ENCODE data around the gene PUM1.

Gene PUM1

GRCh38 chr1:31031330-31032143 lies 34.0 kb downstream of the PUM1 start:
- Histone ChIP-seq H3K36me3 (ENCODE audit: insufficient read depth) (no peaks in the 10 kb centered on the region), H3K27ac (no peak overlapping the region), H3K4me1 (ENCODE audit: low read depth, poor library complexity, severe bottlenecking) (peaks cover 70% of the 10 kb centered on the region)

GRCh38 chr1:31029026-31029425 lies 36.5 kb downstream of the PUM1 start:
- no peaks in the 10 kb centered on the region for H3K36me3 ChIP-seq (ENCODE audit: insufficient read depth)
- no peak overlapping the region for H3K4me3 ChIP-seq (IDR thresholded peaks at IDR 0.05; ENCODE audit: insufficient read depth, low read depth, low read length)
- no peak for TF ChIP-seq CTCF (conservative IDR thresholded peaks at IDR 0.05; ENCODE audit: low read depth, low read length)
- no peak overlapping the region for H3K27ac ChIP-seq
- H3K4me2 ChIP-seq, result no peak overlapping the region
- H2AFZ ChIP-seq (ENCODE audit: low read depth), result no peak overlapping the region
- peaks cover 50% of the 10 kb centered on the region for H4K20me1 ChIP-seq (ENCODE audit: insufficient read depth)
- peaks cover 45% of the 10 kb centered on the region for H3K4me1 ChIP-seq (ENCODE audit: low read depth, poor library complexity, severe bottlenecking)
- peaks cover 99% of the 10 kb centered on the region for H3K79me2 ChIP-seq (ENCODE audit: insufficient read depth, low read depth)
- no peak overlapping the region for H3K9ac ChIP-seq
- H3K27me3 ChIP-seq (ENCODE audit: insufficient read depth, low read depth), result no peaks in the 10 kb centered on the region

More at GRCh38 chr1:31031330-31032143, 34.0 kb downstream of the PUM1 start:
- Histone ChIP-seq H2AFZ (ENCODE audit: low read depth) (no peak overlapping the region), H3K4me3 (IDR thresholded peaks at IDR 0.05; ENCODE audit: insufficient read depth, low read depth, low read length) (no peak overlapping the region), H3K4me2 (no peak overlapping the region), H3K9ac (no peak overlapping the region), H3K79me2 (ENCODE audit: insufficient read depth, low read depth) (peaks cover 100% of the 10 kb centered on the region), H4K20me1 (ENCODE audit: insufficient read depth) (peaks cover 68% of the 10 kb centered on the region), H3K27me3 (ENCODE audit: insufficient read depth, low read depth) (no peaks in the 10 kb centered on the region)
- TF ChIP-seq CTCF (conservative IDR thresholded peaks at IDR 0.05; ENCODE audit: low read depth, low read length), result no peak

GRCh38 chr1:31027693-31028526 lies 37.6 kb downstream of the PUM1 start:
- H3K4me3 ChIP-seq (IDR thresholded peaks at IDR 0.05; ENCODE audit: insufficient read depth, low read depth, low read length), result no peak overlapping the region
- no peak overlapping the region for H3K27ac ChIP-seq
- H3K27me3 ChIP-seq (ENCODE audit: insufficient read depth, low read depth), result no peaks in the 10 kb centered on the region
- no peak overlapping the region for H3K4me2 ChIP-seq
- no peak for TF ChIP-seq CTCF (conservative IDR thresholded peaks at IDR 0.05; ENCODE audit: low read depth, low read length)
- no peak overlapping the region for H2AFZ ChIP-seq (ENCODE audit: low read depth)
- peaks cover 99% of the 10 kb centered on the region for H3K79me2 ChIP-seq (ENCODE audit: insufficient read depth, low read depth)
- peaks cover 53% of the 10 kb centered on the region for H4K20me1 ChIP-seq (ENCODE audit: insufficient read depth)
- H3K4me1 ChIP-seq (ENCODE audit: low read depth, poor library complexity, severe bottlenecking), result peaks cover 34% of the 10 kb centered on the region
- H3K9ac ChIP-seq, result no peak overlapping the region
- no peaks in the 10 kb centered on the region for H3K36me3 ChIP-seq (ENCODE audit: insufficient read depth)

- H3K27ac ChIP-seq, result no peak overlapping the region
- 0 out of 2 replicates have a peak, but pooled peaks cover 4% of the 10 kb centered on the region for H3K36me3 ChIP-seq (ENCODE audit: insufficient read depth)
- no peak overlapping the region for H3K4me2 ChIP-seq
- no peak overlapping the region for H3K4me3 ChIP-seq (IDR thresholded peaks at IDR 0.05; ENCODE audit: insufficient read depth, low read depth, low read length)
- no peaks in the 10 kb centered on the region for H3K4me1 ChIP-seq (ENCODE audit: low read depth, poor library complexity, severe bottlenecking)
- no peak overlapping the region for H3K9ac ChIP-seq
- no peak for TF ChIP-seq CTCF (conservative IDR thresholded peaks at IDR 0.05; ENCODE audit: low read depth, low read length)
- peaks cover 99% of the 10 kb centered on the region for H3K79me2 ChIP-seq (ENCODE audit: insufficient read depth, low read depth)
- H4K20me1 ChIP-seq (ENCODE audit: insufficient read depth), result peaks cover 55% of the 10 kb centered on the region
- no peak overlapping the region for H2AFZ ChIP-seq (ENCODE audit: low read depth)
- H3K27me3 ChIP-seq (ENCODE audit: insufficient read depth, low read depth), result no peaks in the 10 kb centered on the region
These were observed 43.3 kb downstream of the PUM1 start for GRCh38 chr1:31022259-31022658.

All from KMS-11 (cell line).